HG03135 (cell line): ENCODE measurements around the gene MRPS34.

Experiments used
- ATAC-seq: cut with Tn5 transposase; IDR thresholded peaks from one replicate; pipeline ENCODE4 v1.9.1; 2021; ENCODE audit warnings: mild to moderate bottlenecking, moderate library complexity; ENCODE audit not compliant: unreplicated experiment

Gene MRPS34

GRCh38 chr16:1794908-1795666, 22.2 kb upstream of the MRPS34 start:
- ATAC-seq = no peak

GRCh38 chr16:1794221-1794871, 21.4 kb upstream of the MRPS34 start:
- ATAC-seq = no peak

- ATAC-seq = no peak
Observed at GRCh38 chr16:1793578-1794220, 20.8 kb upstream of the MRPS34 start, which contains the start of gene IGFALS. IGFALS (minus strand) TSS chr16:1793705; CDS start chr16:1793652, 53 bp downstream.

GRCh38 chr16:1792836-1793577, 20.1 kb upstream of the MRPS34 start:
- ATAC-seq = no peak

- no peak for ATAC-seq
Observed at GRCh38 chr16:1791943-1792812, 19.2 kb upstream of the MRPS34 start.

GRCh38 chr16:1791256-1791942, 18.5 kb upstream of the MRPS34 start:
- ATAC-seq = no peak

- ATAC-seq = no peak
Observed at GRCh38 chr16:1790611-1791255, 17.8 kb upstream of the MRPS34 start.

- no peak for ATAC-seq
Observed at GRCh38 chr16:1790261-1790610, 17.3 kb upstream of the MRPS34 start.

- ATAC-seq = no peak
Observed at GRCh38 chr16:1789643-1790045, 16.7 kb upstream of the MRPS34 start.

GRCh38 chr16:1788708-1789100, 15.8 kb upstream of the MRPS34 start:
- no peak for ATAC-seq

GRCh38 chr16:1788095-1788707, 15.3 kb upstream of the MRPS34 start:
- no peak for ATAC-seq

- ATAC-seq = no peak
Observed at GRCh38 chr16:1787322-1788094, 14.6 kb upstream of the MRPS34 start.

- no peak for ATAC-seq
Observed at GRCh38 chr16:1787056-1787321, 14.1 kb upstream of the MRPS34 start.

GRCh38 chr16:1786242-1787055, 13.5 kb upstream of the MRPS34 start:
- ATAC-seq = no peak

- no peak for ATAC-seq
Observed at GRCh38 chr16:1785846-1786170, 12.9 kb upstream of the MRPS34 start.

GRCh38 chr16:1784977-1785845, 12.3 kb upstream of the MRPS34 start:
- ATAC-seq = no peak
